Measurements from ENCODE around the gene TAF5L. TPM values are rescaled to one million over a fixed set of nuclear protein-coding genes. Genes with fewer than 3 reads are reported as not detected.

The TAF5L gene
- polyA plus RNA-seq, 2 of the 4 experiments (the other 2 are of a cell fraction): 17.4 to 25.0 TPM

- TF ChIP-seq RAD21 (conservative IDR thresholded peaks at IDR 0.05 in 1 of 2, IDR thresholded peaks at IDR 0.05 in 1 of 2): no peak
- TF ChIP-seq POLR2A (IDR thresholded peaks at IDR 0.05; ENCODE audit: low read length): no peak
- TF ChIP-seq REST (IDR thresholded peaks at IDR 0.05): no peak
- TF ChIP-seq HEYL (CRISPR knock-in tag; IDR thresholded peaks at IDR 0.05): no peak
- no peak for TF ChIP-seq EHF (CRISPR knock-in tag; IDR thresholded peaks at IDR 0.05)
- no peak for TF ChIP-seq ELK1 (IDR thresholded peaks at IDR 0.05; ENCODE audit: low read depth, low read length)
- TF ChIP-seq ZC3H11A (IDR thresholded peaks at IDR 0.05): no peak
- no peak for TF ChIP-seq EHMT2 (IDR thresholded peaks at IDR 0.05; ENCODE audit: low read depth)
- TF ChIP-seq NPAS2 (CRISPR knock-in tag; IDR thresholded peaks at IDR 0.05; ENCODE audit: borderline replicate concordance): no peak
- WGBS (ENCODE audit: missing lambda C conversion rate): 93% methylated on average over 4 of the region's 4 CpGs
- no peak for FAIRE-seq
- H3K4me2 ChIP-seq: no peak overlapping the region
- no peak overlapping the region for H3K4me3 ChIP-seq
- ChIA-PET POLR2A (no interaction called here), CTCF (no interaction called here)
- no peak for ATAC-seq
- H3K9me3 ChIP-seq: no peaks in the 10 kb centered on the region
- H3K4me1 ChIP-seq: no peaks in the 10 kb centered on the region
- no peak for DNase-seq (ENCODE audit: low read depth in 1 of 2, low spot score in 1 of 2)
- H3K27ac ChIP-seq: no peak overlapping the region
Measured at GRCh38 chr1:229642970-229643369, 17.0 kb upstream of the TAF5L start.

- no peak for FAIRE-seq
- no peak overlapping the region for H3K27ac ChIP-seq
- WGBS (ENCODE audit: missing lambda C conversion rate): 88% methylated on average over 5 of the region's 5 CpGs
- no peaks in the 10 kb centered on the region for H3K4me1 ChIP-seq
- H3K4me3 ChIP-seq: no peak overlapping the region
- DNase-seq (ENCODE audit: low read depth in 1 of 2, low spot score in 1 of 2): no peak
- ChIA-PET CTCF (no interaction called here), POLR2A (no interaction called here)
- H3K4me2 ChIP-seq: no peak overlapping the region
- ATAC-seq: no peak
- no peaks in the 10 kb centered on the region for H3K9me3 ChIP-seq
- TF ChIP-seq PBX3 (IDR thresholded peaks at IDR 0.05): no peak
- no peak for TF ChIP-seq RCOR1 (IDR thresholded peaks at IDR 0.05; ENCODE audit: low read depth, low read length)
- TF ChIP-seq RAD21 (conservative IDR thresholded peaks at IDR 0.05 in 1 of 2, IDR thresholded peaks at IDR 0.05 in 1 of 2): no peak
Measured at GRCh38 chr1:229642376-229642775, 16.5 kb upstream of the TAF5L start.

- ChIA-PET CTCF (interaction anchor here (0.6 kb wide), 1 partner anchor 9 kb away, joined by 3 read pairs; no protein-coding TSS in a partner anchor), POLR2A (no interaction called here)
- no peaks in the 10 kb centered on the region for H3K9me3 ChIP-seq
- FAIRE-seq (no peak), DNase-seq (ENCODE audit: low read depth in 1 of 2, low spot score in 1 of 2) (no peak), ATAC-seq (no peak)
- H3K4me2 ChIP-seq: no peak overlapping the region
- H3K4me1 ChIP-seq: no peaks in the 10 kb centered on the region
- TF ChIP-seq HOXA7 (CRISPR knock-in tag; IDR thresholded peaks at IDR 0.05): no peak
- no peak for TF ChIP-seq MYC (IDR thresholded peaks at IDR 0.05; ENCODE audit: borderline replicate concordance, low read length)
- no peak for TF ChIP-seq HES2 (IDR thresholded peaks at IDR 0.05)
- TF ChIP-seq SREBF2 (IDR thresholded peaks at IDR 0.05): no peak
- TF ChIP-seq MAX (IDR thresholded peaks at IDR 0.05): no peak
- no peak for TF ChIP-seq BCL3 (IDR thresholded peaks at IDR 0.05)
- no peak for TF ChIP-seq EHF (CRISPR knock-in tag; IDR thresholded peaks at IDR 0.05)
- no peak for TF ChIP-seq FOSB (CRISPR knock-in tag; IDR thresholded peaks at IDR 0.05)
- no peak overlapping the region for H3K27ac ChIP-seq
- no peak overlapping the region for H3K4me3 ChIP-seq
- WGBS (ENCODE audit: missing lambda C conversion rate): 97% methylated on average over 3 of the region's 3 CpGs
Measured at GRCh38 chr1:229641306-229641705, 15.4 kb upstream of the TAF5L start.

Data from A549 (cell line).